ENCODE results near the gene RNF40.
"Not testable (repeated sequence)": the region's sequence is repeated elsewhere in the genome, so short reads cannot be mapped to it uniquely, and the experiment has no call there.

RNF40 gene

GRCh38 chr16:30820952-30821421, 58.9 kb downstream of the RNF40 start:
- Histone ChIP-seq H3K9me3 (ENCODE audit: control insufficient read depth, insufficient read depth, low read length) (no peaks in the 10 kb centered on the region), H3K36me3 (ENCODE audit: control insufficient read depth, insufficient read depth, low read length) (no peaks in the 10 kb centered on the region), H3K27ac (ENCODE audit: low read length) (no peak overlapping the region), H3K4me1 (ENCODE audit: control insufficient read depth, insufficient read depth, low read length) (no peaks in the 10 kb centered on the region), H3K4me3 (ENCODE audit: low read length) (no peak overlapping the region), H3K27me3 (ENCODE audit: control insufficient read depth, insufficient read depth, low read length) (no peaks in the 10 kb centered on the region)
- DNase-seq (ENCODE audit: low read depth, low spot score): no peak
- WGBS (ENCODE audit: insufficient coverage, insufficient read length): no CpG with 5 or more reads among the region's 34 CpGs

- not testable (repeated sequence) for H3K36me3 ChIP-seq (ENCODE audit: control insufficient read depth, insufficient read depth, low read length); H3K27ac ChIP-seq (ENCODE audit: low read length); DNase-seq (ENCODE audit: low read depth, low spot score); H3K9me3 ChIP-seq (ENCODE audit: control insufficient read depth, insufficient read depth, low read length); H3K4me3 ChIP-seq (ENCODE audit: low read length); H3K27me3 ChIP-seq (ENCODE audit: control insufficient read depth, insufficient read depth, low read length); H3K4me1 ChIP-seq (ENCODE audit: control insufficient read depth, insufficient read depth, low read length)
- WGBS (ENCODE audit: insufficient coverage, insufficient read length): no CpG with 5 or more reads among the region's 9 CpGs
Observed at GRCh38 chr16:30821441-30821840, 59.3 kb downstream of the RNF40 start.

GRCh38 chr16:30821891-30822290, 59.8 kb downstream of the RNF40 start:
- no peaks in the 10 kb centered on the region for H3K4me1 ChIP-seq (ENCODE audit: control insufficient read depth, insufficient read depth, low read length)
- H3K27me3 ChIP-seq (ENCODE audit: control insufficient read depth, insufficient read depth, low read length): no peaks in the 10 kb centered on the region
- WGBS (ENCODE audit: insufficient coverage, insufficient read length): no CpG with 5 or more reads among the region's 17 CpGs
- H3K27ac ChIP-seq (ENCODE audit: low read length): no peak overlapping the region
- no peak overlapping the region for H3K4me3 ChIP-seq (ENCODE audit: low read length)
- H3K36me3 ChIP-seq (ENCODE audit: control insufficient read depth, insufficient read depth, low read length): no peaks in the 10 kb centered on the region
- DNase-seq (ENCODE audit: low read depth, low spot score): no peak
- no peaks in the 10 kb centered on the region for H3K9me3 ChIP-seq (ENCODE audit: control insufficient read depth, insufficient read depth, low read length)
